ENCODE data around the gene DDX59. TPM values are rescaled to one million over a fixed set of nuclear protein-coding genes. Genes with fewer than 3 reads are reported as not detected.
A peak's percentile ranks its signal among the peaks of the same experiment; 100 is the strongest.

Gene DDX59
- total and polyA plus RNA-seq, 4 donors: 20.5 to 30.5 (median 26.3) TPM

- Histone ChIP-seq H3K27me3 (ENCODE audit: control insufficient read depth, insufficient read depth, low read length) (no peaks in the 10 kb centered on the region), H3K9me3 (ENCODE audit: control insufficient read depth, insufficient read depth, low read length) (no peaks in the 10 kb centered on the region), H3K36me3 (ENCODE audit: control insufficient read depth, insufficient read depth, low read length) (no peaks in the 10 kb centered on the region), H3K4me1 (ENCODE audit: control insufficient read depth, insufficient read depth, low read length) (peaks cover 15% of the 10 kb centered on the region), H3K27ac (ENCODE audit: low read depth, low read length) (peak overlapping the region; percentile 27), H3K4me3 (ENCODE audit: low read depth, low read length) (no peak overlapping the region)
- no CpG with 5 or more reads among the region's 2 CpGs for WGBS (ENCODE audit: insufficient coverage)
- no peak for DNase-seq (ENCODE audit: low read depth in 4 of 6, low spot score in 6 of 6)
Observed at GRCh38 chr1:200624679-200625335, 44.9 kb downstream of the DDX59 start.

- Histone ChIP-seq H3K9me3 (ENCODE audit: control insufficient read depth, insufficient read depth, low read length) (no peaks in the 10 kb centered on the region), H3K36me3 (ENCODE audit: control insufficient read depth, insufficient read depth, low read length) (no peaks in the 10 kb centered on the region), H3K4me3 (ENCODE audit: low read depth, low read length) (peak within 1 kb of the TSS; percentile 64), H3K27me3 (ENCODE audit: control insufficient read depth, insufficient read depth, low read length) (no peaks in the 10 kb centered on the region), H3K27ac (ENCODE audit: low read depth, low read length) (peak within 1 kb of the TSS; percentile 33), H3K4me1 (ENCODE audit: control insufficient read depth, insufficient read depth, low read length) (peaks cover 10% of the 10 kb centered on the region)
- WGBS (ENCODE audit: insufficient coverage): 0% methylated on average over 49 of the region's 59 CpGs
- peak in 5 of 6 donors; percentile 75 to 97 (median 90) for DNase-seq (ENCODE audit: low read depth in 4 of 6, low spot score in 6 of 6)
Observed at GRCh38 chr1:200620273-200621131, 49.2 kb downstream of the DDX59 start, which contains the start of gene KIF14. KIF14 (minus strand) TSS chr1:200620751; CDS start chr1:200618723, 2,028 bp downstream.

GRCh38 chr1:200619894-200620272 lies 49.8 kb downstream of the DDX59 start:
- Histone ChIP-seq H3K4me1 (ENCODE audit: control insufficient read depth, insufficient read depth, low read length) (peaks cover 10% of the 10 kb centered on the region), H3K4me3 (ENCODE audit: low read depth, low read length) (peak overlapping the region; percentile 64), H3K9me3 (ENCODE audit: control insufficient read depth, insufficient read depth, low read length) (no peaks in the 10 kb centered on the region), H3K27ac (ENCODE audit: low read depth, low read length) (no peak overlapping the region), H3K36me3 (ENCODE audit: control insufficient read depth, insufficient read depth, low read length) (no peaks in the 10 kb centered on the region), H3K27me3 (ENCODE audit: control insufficient read depth, insufficient read depth, low read length) (no peaks in the 10 kb centered on the region)
- DNase-seq (ENCODE audit: low read depth in 4 of 6, low spot score in 6 of 6): no peak
- WGBS (ENCODE audit: insufficient coverage): no CpG with 5 or more reads among the region's 6 CpGs

- WGBS (ENCODE audit: insufficient coverage): 55% methylated on average over 1 of the region's 2 CpGs
- Histone ChIP-seq H3K9me3 (ENCODE audit: control insufficient read depth, insufficient read depth, low read length) (no peaks in the 10 kb centered on the region), H3K36me3 (ENCODE audit: control insufficient read depth, insufficient read depth, low read length) (no peaks in the 10 kb centered on the region), H3K27me3 (ENCODE audit: control insufficient read depth, insufficient read depth, low read length) (no peaks in the 10 kb centered on the region), H3K4me1 (ENCODE audit: control insufficient read depth, insufficient read depth, low read length) (no peaks in the 10 kb centered on the region), H3K27ac (ENCODE audit: low read depth, low read length) (no peak overlapping the region), H3K4me3 (ENCODE audit: low read depth, low read length) (no peak overlapping the region)
- DNase-seq (ENCODE audit: low read depth in 4 of 6, low spot score in 6 of 6): peak in 1 of 6 donors; percentile 4
Observed at GRCh38 chr1:200610846-200611245, 58.9 kb downstream of the DDX59 start.

- no peaks in the 10 kb centered on the region for H3K36me3 ChIP-seq (ENCODE audit: control insufficient read depth, insufficient read depth, low read length)
- no peaks in the 10 kb centered on the region for H3K27me3 ChIP-seq (ENCODE audit: control insufficient read depth, insufficient read depth, low read length)
- DNase-seq (ENCODE audit: low read depth in 4 of 6, low spot score in 6 of 6): no peak
- no peak overlapping the region for H3K27ac ChIP-seq (ENCODE audit: low read depth, low read length)
- H3K4me3 ChIP-seq (ENCODE audit: low read depth, low read length): no peak overlapping the region
- no peaks in the 10 kb centered on the region for H3K9me3 ChIP-seq (ENCODE audit: control insufficient read depth, insufficient read depth, low read length)
- no CpG with 5 or more reads among the region's 1 CpG for WGBS (ENCODE audit: insufficient coverage)
- H3K4me1 ChIP-seq (ENCODE audit: control insufficient read depth, insufficient read depth, low read length): no peaks in the 10 kb centered on the region
Observed at GRCh38 chr1:200602632-200603031, 67.1 kb downstream of the DDX59 start.

Other genes starting within 250 kb of the DDX59 start
- gene KIF14, start 49.2 kb downstream of the DDX59 start, total RNA-seq: 1 to 10 TPM; 4.4 to 5.2 TPM
- 1 to 10 TPM; 2.7 to 4.4 TPM for gene KIF14, start 49.2 kb downstream of the DDX59 start, polyA plus RNA-seq (ENCODE audit: insufficient read length in 2 of 2)
- 100 to 1,000 TPM in 1 of 2 donors, 10 to 100 TPM in 1; 74.2 to 133 TPM for gene CAMSAP2, start 69.0 kb upstream of the DDX59 start, total RNA-seq
- 100 to 1,000 TPM in 1 of 2 donors, 10 to 100 TPM in 1; 74.4 to 113 TPM for gene CAMSAP2, start 69.0 kb upstream of the DDX59 start, polyA plus RNA-seq (ENCODE audit: insufficient read length in 2 of 2)
- gene GPR25, start 203.1 kb upstream of the DDX59 start, total RNA-seq: not detected
- under 1 TPM; 0.44 to 0.63 TPM for gene GPR25, start 203.1 kb upstream of the DDX59 start, polyA plus RNA-seq (ENCODE audit: insufficient read length in 2 of 2)
- 1 to 10 TPM; 3.5 to 5.7 TPM for gene INAVA, start 225.0 kb upstream of the DDX59 start, total RNA-seq
- gene INAVA, start 225.0 kb upstream of the DDX59 start, polyA plus RNA-seq (ENCODE audit: insufficient read length in 2 of 2): 10 to 100 TPM; 18.9 to 19.5 TPM